ENCODE results near the gene PTCH1. TPM values are rescaled to one million over a fixed set of nuclear protein-coding genes. Genes with fewer than 3 reads are reported as not detected.

Gene PTCH1
- total RNA-seq, 2 experiments from 2014 or later = 5.4 to 7.3 TPM

- Mint-ChIP-seq H3K9me3 (no peaks in the 10 kb centered on the region), H3K27ac (peak overlapping the region; percentile 95), H3K4me1 (ENCODE audit: low read depth) (peaks cover 64% of the 10 kb centered on the region), H3K36me3 (ENCODE audit: low read depth) (no peaks in the 10 kb centered on the region), H3K4me3 (peak overlapping the region; percentile 74), H3K27me3 (no peaks in the 10 kb centered on the region)
- DNase-seq (no peak), ATAC-seq (peak; percentile 2)
- TF ChIP-seq CTCF (IDR thresholded peaks at IDR 0.05) = no peak
- ChIA-PET CTCF (no interaction called here), POLR2A (interaction anchor here (1.0 to 1.7 kb wide), 4 partner anchors 13 to 31 kb away, joined by 3 to 10 read pairs (median 6); no protein-coding TSS in a partner anchor)
- intact Hi-C loops (cut with micrococcal nuclease) = no loop called here
Observed at GRCh38 chr9:95494022-95494415, 22.8 kb downstream of the PTCH1 start.

GRCh38 chr9:95493402-95493801 is 23.4 kb downstream of the PTCH1 start:
- H3K36me3 Mint-ChIP-seq (ENCODE audit: low read depth) = no peaks in the 10 kb centered on the region
- ATAC-seq (no peak), DNase-seq (no peak)
- intact Hi-C loops (cut with micrococcal nuclease) = no loop called here
- no peak overlapping the region for H3K4me3 Mint-ChIP-seq
- ChIA-PET CTCF (no interaction called here), POLR2A (interaction anchor here (1.7 kb wide), 1 partner anchor 14 kb away, joined by 7 read pairs; no protein-coding TSS in a partner anchor)
- no peak for TF ChIP-seq CTCF (IDR thresholded peaks at IDR 0.05)
- no peaks in the 10 kb centered on the region for H3K9me3 Mint-ChIP-seq
- H3K27me3 Mint-ChIP-seq = no peaks in the 10 kb centered on the region
- no peak overlapping the region for H3K27ac Mint-ChIP-seq
- H3K4me1 Mint-ChIP-seq (ENCODE audit: low read depth) = peaks cover 60% of the 10 kb centered on the region

GRCh38 chr9:95491543-95492320 is 25.0 kb downstream of the PTCH1 start:
- Mint-ChIP-seq H3K27ac (no peak overlapping the region), H3K4me3 (no peak overlapping the region), H3K4me1 (ENCODE audit: low read depth) (peaks cover 48% of the 10 kb centered on the region), H3K9me3 (no peaks in the 10 kb centered on the region), H3K27me3 (no peaks in the 10 kb centered on the region), H3K36me3 (ENCODE audit: low read depth) (no peaks in the 10 kb centered on the region)
- ChIA-PET POLR2A (interaction anchor here (0.6 kb wide), 1 partner anchor 143 kb away, joined by 3 read pairs; no protein-coding TSS in a partner anchor), CTCF (no interaction called here)
- intact Hi-C loops (cut with micrococcal nuclease) = no loop called here
- DNase-seq = no peak
- TF ChIP-seq CTCF (IDR thresholded peaks at IDR 0.05) = no peak
- no peak for ATAC-seq

- no peak overlapping the region for H3K4me3 Mint-ChIP-seq
- peaks cover 32% of the 10 kb centered on the region for H3K4me1 Mint-ChIP-seq (ENCODE audit: low read depth)
- no peak for ATAC-seq
- H3K27ac Mint-ChIP-seq = no peak overlapping the region
- CTCF ChIA-PET = no interaction called here
- no peak for TF ChIP-seq CTCF (IDR thresholded peaks at IDR 0.05)
- H3K9me3 Mint-ChIP-seq = no peaks in the 10 kb centered on the region
- H3K36me3 Mint-ChIP-seq (ENCODE audit: low read depth) = no peaks in the 10 kb centered on the region
- intact Hi-C loops (cut with micrococcal nuclease) = no loop called here
- no peaks in the 10 kb centered on the region for H3K27me3 Mint-ChIP-seq
- POLR2A ChIA-PET = interaction anchor here (0.6 kb wide), 1 partner anchor 510 kb away, joined by 3 read pairs; no protein-coding TSS in a partner anchor
- no peak for DNase-seq
Observed at GRCh38 chr9:95488954-95489353, 27.8 kb downstream of the PTCH1 start.

- Mint-ChIP-seq H3K27me3 (no peaks in the 10 kb centered on the region), H3K27ac (no peak overlapping the region), H3K4me1 (ENCODE audit: low read depth) (peaks cover 14% of the 10 kb centered on the region), H3K4me3 (no peak overlapping the region), H3K36me3 (ENCODE audit: low read depth) (no peaks in the 10 kb centered on the region), H3K9me3 (no peaks in the 10 kb centered on the region)
- intact Hi-C loops (cut with micrococcal nuclease) = no loop called here
- DNase-seq (no peak), ATAC-seq (no peak)
- TF ChIP-seq CTCF (IDR thresholded peaks at IDR 0.05) = no peak
- CTCF ChIA-PET = no interaction called here
- POLR2A ChIA-PET = no interaction called here
Observed at GRCh38 chr9:95486318-95486717, 30.5 kb downstream of the PTCH1 start.

Data from activated CD8-positive, alpha-beta T cell treated with anti-CD3 and anti-CD28 coated beads for 36 hours (primary cell).